NCI-H345 treated with DMSO at 0.1 percent for 48 hours (cell line): ENCODE results near the gene IFNL1.
"Not testable (repeated sequence)": the region's sequence is repeated elsewhere in the genome, so short reads cannot be mapped to it uniquely, and the experiment has no call there.

ENCODE experiments used
- DNase-seq: peaks from one replicate; lab custom pipeline; 2025; ENCODE audit not compliant: unreplicated experiment; lab: John Stamatoyannopoulos, UW

IFNL1 gene

DNA sequence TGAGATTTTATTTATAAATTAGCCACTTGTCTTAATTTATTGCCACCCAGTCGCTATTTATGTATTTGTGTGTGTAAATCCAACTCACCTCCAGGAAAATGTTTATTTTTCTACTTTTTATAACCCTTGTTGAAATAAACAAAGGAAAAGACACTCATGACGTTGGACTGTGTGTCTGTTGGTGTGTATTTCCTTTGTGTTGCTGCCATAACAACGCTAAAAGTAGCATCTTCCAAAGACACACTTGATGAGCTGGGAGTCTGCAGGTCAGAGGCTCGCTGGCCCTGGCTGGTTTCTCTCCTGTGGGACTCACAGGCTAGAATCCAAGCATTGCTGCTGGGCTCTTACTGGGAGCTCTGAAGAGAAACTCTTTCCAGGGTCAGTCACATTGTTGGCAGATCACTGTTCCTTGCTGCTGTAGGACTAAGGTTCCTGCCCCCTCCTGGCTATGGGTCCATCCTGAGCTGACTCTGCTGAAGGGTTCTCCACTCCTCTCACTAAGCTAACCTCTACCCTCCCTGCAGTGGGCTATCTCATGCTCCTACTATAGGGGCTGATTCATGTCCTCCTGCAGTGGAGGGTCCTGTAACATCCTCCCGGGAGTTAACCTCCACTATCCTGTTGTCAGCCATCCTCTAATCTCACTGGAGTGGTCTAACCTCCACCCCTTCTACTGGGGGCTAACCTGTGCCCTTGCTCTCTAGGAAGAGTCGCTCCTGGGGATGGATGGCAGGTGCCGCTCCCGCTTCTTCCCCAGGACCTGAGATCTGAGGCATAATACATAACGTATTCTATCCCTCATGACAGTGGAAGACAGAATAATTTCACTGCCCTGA lies 26.0 kb upstream of the IFNL1 start:
- DNase-seq, result no peak

DNA sequence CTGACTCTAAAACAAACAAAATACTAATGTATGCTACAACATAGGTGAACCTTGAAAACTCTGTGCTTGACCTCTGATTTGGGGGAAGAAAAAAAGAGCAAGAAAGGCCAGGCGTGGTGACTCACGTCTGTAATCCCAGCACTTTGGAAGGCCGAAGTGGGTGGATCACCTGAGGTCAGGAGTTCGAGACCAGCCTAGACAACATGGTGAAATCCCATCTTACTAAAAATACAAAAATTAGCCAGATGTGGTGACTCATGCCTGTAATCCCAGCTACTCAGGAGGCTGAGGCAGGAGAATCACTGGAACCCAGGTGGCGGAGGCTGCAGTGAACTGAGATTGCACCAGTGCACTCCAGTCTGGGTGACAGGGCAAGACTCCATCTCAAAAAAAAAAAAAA lies 22.3 kb upstream of the IFNL1 start:
- DNase-seq, result not testable (repeated sequence)

DNA sequence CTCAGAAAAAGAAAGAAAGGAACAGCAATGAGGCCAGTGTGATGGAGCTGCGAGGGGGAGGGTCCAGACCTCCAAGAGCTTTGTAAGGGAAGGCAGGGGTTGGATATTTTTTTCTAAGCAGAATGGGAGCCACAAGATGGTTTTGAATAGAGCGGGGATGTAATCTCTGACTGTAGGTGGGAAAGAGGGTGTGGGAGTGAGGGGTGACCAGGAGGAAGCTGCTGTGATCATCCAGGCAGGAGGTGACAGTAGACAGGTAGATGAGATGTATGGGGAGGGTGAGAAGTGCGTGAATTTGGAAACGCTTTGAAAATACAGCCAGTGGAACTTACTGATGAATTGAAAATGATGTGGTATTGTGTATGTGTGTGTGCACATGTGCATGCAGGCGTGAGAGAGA lies 20.6 kb upstream of the IFNL1 start:
- no peak for DNase-seq

DNA sequence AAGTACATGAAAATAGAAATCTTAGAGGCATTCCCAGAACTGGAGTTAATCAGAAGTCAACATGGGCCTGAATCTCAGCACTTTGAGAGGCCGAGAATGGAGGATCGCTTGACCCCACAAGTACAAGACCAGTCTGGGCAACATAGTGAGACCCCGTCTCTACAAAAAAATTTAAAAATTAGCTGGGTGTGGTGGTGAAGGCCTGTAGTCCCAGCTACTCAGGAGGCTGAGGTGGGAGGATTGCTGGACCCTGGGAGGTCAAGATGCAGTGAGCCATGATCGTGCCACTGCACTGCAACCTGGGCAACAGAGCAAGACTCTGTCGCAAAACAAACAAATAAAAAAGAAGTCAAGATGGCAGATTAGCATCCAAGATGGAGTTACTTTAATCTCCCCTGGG lies 19.5 kb upstream of the IFNL1 start:
- DNase-seq, result no peak

DNA sequence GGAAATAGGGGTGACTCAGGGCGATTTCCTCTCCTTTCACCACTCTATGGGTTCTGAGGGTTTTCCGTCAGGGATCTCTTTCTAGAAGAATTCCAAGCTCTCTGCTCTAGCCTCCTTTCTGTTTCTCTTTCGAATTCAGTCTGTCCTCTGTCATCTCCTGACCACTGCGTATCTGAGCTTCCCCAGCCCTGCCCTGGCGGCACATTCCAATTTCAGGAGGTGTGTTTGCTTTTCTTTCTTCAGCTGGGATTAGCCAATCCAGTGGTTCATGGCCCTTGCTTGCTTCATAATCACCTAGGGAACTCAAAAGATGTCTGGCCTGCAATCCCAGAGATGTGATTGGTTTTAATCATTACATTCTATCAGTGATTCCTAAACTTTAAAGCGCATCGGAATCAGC lies 18.6 kb upstream of the IFNL1 start:
- no peak for DNase-seq

DNA sequence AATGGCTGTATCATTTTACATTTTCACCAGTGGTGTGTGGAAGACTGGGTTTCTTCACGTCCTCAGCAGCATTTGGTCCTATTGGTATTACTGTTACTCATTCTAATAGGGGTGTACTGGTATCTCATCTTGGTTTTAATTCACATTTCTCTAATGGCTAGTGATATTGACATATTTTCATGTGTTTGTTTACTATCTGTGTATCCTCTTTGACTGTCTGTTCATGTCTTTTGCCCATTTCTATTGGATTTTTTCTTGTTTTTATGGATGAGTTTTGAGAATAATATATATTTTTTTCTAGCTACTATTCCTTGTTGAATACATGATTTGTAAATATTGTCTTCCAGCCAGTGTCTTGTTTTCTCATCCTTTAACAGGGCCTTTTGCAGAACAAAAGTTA lies 14.2 kb upstream of the IFNL1 start:
- DNase-seq, result no peak

DNA sequence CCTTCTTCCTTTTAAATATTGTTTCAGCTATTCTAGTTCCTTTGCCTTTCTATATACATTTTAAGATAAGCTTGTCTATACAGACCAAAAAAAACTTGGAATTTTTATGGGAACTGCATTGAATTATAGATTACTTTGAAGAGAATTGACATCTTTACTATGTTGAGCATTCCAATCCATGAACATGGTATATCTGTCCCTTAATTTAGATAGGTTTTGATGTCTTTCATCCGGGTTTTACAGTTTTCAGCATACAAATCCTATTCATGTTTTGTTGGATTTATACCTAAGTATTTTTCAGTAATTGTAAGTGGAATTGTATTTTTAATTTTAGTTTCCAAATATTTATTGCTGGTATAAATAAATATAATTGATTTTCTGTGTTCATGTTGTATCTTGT lies 12.2 kb upstream of the IFNL1 start:
- DNase-seq, result no peak

DNA sequence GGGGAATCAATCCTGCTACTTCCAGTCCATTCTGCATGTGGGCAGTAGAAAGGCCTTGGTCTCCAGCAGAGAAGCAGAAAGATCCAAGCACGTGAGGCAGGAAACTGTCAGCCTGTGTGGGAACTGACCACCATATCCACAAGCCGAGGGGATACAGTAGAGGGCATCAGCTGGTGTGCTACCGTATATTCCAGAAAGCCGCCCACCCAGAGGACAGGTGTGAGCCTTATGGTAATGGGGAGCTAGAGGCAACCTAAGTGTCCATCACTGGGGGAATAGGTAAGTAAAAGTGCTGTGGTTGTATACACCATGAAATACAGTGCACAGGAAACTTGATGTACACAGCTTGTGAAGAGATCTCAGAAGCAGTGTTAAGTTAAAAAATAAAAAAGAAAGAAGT lies 2.8 kb upstream of the IFNL1 start:
- DNase-seq, result no peak

DNA sequence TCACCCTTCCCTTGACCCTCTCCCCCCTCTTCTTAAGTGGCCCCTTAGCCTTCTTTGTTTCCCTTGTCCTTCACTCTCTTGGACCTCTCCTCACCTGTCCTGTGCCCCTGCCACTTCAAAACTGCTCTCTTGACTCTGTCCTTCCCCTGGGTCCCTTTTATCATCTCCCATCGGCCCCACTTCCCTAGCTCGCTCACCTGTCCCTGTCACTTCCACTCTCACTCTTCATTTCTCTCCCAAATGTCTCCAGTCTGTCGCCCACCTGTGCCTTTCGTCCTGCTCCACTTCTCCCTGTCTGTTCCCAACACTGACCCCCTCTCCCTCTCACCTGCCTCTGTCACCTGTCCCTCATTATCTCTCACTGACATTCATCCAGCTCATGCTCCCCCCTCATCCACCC lies 699 bp downstream of the IFNL1 start:
- no peak for DNase-seq

DNA sequence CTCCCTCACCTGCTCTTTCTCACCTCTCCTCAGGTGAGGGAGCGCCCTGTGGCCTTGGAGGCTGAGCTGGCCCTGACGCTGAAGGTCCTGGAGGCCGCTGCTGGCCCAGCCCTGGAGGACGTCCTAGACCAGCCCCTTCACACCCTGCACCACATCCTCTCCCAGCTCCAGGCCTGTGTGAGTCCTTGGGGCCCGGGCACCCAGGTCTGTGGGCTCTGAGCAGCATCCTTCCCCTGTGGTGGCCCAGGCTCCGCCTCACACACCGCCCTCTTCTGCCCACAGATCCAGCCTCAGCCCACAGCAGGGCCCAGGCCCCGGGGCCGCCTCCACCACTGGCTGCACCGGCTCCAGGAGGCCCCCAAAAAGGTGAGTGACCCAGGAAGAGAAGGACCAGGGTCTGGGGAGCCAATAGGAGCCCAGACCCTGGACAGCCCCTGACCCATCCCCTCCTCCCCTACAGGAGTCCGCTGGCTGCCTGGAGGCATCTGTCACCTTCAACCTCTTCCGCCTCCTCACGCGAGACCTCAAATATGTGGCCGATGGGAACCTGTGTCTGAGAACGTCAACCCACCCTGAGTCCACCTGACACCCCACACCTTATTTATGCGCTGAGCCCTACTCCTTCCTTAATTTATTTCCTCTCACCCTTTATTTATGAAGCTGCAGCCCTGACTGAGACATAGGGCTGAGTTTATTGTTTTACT lies 1.9 kb downstream of the IFNL1 start:
- DNase-seq, result no peak

DNA sequence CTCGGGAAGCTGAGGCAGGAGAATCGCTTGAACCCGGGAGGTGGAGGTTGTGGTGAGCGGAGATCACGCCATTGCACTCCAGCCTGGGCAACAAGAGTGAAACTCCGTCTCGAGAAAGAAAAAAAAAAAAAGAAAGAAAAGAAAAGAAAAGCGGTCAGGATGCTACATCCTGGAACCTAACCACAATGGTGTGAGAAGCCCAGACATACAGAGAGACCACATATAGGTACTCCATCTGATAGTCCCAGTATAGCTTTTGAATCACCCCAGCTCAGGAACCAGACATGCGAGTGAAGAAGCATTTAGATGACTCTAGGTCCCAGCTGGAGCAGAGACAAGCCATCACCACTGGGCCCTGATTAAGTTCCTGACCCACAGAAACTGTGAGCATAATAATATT lies 3.2 kb downstream of the IFNL1 start:
- DNase-seq, result no peak

DNA sequence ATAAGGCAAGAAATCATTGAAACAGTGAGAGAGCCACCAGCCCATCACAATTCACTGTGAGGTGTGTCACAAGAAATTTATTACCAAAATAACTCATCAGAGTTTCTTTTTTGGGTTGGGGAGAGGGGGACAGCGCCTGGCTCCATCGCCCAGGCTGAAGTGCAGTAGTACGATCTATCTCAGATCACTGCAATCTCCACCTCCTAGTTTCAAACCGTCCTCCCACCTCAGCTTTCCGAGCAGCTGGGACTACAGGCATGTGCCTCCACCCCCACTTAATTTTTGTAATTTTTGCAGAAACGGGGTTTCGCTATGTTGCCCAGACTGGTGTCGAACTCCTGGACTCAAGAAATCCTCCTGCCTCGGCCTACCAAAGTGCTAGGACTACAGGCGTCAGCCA lies 3.6 kb downstream of the IFNL1 start:
- DNase-seq, result no peak

DNA sequence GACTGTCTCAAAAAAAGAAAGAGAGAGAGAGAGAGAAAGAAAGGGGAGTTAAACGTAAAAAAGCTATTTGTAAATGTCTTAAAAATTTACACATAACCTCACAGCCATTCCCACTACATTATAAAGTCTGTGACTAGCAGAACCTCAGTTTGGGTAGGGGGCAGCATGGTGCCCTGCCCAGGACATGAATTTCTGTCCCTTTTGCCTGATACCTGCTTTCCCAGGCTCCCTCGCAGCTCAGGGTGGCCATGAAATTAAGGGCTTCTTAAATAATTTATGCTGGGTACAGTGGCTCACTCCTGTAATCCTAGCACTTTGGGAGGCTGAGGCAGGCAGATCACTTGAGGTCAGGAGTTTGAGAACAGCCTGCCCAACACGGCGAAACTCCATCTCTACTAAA lies 4.8 kb downstream of the IFNL1 start:
- no peak for DNase-seq

DNA sequence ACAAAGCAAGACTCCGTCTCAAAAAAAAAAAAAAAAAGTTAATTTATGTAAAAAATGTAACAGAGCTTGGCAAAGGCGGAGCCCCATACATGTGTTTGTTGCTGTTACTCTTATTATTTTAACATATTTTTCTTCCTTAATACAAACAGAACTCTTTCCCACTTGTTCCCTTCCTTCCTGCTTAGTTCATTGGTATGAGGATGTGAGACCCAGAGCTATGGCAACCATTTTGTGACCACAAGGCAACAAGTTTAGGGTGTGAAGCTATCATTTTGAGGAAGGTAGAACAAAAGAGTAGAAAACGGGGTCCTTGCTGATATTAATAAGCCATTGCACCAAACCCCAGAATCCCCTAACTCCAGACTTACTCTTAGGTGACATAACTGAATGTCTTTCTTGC lies 5.4 kb downstream of the IFNL1 start:
- no peak for DNase-seq

DNA sequence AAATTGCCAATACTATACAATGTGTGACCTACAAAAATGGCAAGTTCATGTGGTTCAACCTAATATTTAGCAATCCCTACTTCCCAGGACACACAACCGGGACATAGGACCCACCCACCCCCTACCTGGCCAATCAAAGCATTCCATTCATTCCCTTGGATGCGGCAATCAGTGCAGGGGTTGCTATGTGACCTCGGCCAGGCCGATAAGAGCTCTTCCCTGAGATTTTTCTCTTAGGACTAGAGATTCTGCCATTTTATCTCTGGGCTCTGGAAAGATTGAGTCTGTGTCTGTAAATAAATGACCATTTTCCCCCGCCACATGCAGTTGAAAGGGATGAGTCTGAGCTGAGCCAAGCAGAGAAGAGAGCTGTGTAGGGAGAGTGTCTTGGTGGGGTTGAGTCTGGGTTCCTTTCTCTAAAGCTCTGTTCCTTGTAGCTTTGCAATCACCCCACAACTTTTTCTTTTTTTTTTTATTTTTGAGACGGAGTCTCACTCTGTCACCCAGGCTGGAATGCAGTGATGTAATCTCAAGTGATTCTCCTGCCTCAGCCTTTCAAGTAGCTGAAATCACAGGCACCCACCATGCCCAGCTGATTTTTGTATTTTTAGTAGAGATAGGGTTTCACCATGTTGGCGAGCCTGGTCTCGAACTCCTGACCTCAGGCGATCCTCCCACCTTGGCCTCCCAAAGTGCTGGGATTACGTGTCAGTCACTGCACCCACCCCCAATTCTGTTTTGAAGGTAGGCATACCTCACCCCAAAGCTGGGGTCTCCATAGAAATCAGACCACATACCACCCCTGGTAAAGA lies 7.4 kb downstream of the IFNL1 start:
- DNase-seq, result no peak

DNA sequence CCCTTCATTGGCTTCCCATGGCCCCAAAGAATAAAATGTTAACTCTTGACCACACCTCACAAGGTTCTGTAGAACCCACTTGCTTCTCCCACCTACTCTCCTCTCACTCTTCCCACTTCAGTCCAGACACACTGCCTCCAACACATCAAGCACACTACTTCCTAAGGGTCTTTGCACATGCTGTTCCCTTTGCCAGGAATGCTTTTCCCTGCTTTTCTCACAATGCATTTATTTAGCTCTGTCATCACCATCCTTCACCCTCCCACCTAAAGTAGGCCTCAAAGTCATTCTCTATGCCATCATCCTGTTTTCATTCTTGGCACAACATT lies 7.9 kb downstream of the IFNL1 start:
- DNase-seq, result no peak

DNA sequence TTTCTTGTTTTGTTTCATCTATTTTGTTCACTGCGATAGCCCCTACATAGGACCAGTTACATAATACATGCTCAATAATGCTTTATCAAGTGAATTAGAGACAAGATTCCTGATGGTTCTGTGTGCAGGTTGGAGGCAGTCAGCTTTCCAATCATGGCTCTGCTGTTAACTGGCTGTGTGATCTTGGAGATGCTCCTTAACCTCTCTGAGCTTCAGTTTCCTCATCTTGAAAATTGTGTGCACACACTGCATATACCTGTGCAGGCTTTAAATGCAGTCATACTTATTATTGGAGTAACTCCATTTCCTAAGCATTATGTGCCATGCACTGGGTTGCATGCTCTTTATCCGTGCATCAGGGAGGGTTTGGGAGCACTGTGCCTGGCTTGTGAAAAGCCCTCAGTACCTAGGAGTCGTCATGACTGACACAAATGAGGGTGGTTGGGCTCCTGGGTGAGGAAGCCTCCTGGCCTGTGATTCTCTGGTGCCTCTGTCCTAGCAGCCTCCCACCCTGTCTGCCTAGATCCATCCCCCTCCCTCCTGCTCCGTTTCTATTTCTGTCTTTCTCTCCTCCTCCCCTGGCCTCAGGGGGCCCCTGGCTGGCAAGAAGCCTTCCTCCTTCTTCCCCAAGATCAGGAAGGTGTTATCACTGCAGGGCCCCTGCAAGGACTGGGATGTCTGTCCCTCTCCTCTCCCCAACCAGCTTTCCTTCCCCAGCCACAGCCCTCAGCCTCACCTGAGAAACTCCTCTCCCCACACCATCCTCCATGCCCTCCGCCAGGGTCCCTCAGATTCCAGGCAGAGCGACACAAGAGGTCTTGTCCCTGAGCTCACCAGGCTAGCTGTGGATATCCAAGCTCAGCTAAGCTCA lies 8.7 kb downstream of the IFNL1 start:
- DNase-seq, result no peak

DNA sequence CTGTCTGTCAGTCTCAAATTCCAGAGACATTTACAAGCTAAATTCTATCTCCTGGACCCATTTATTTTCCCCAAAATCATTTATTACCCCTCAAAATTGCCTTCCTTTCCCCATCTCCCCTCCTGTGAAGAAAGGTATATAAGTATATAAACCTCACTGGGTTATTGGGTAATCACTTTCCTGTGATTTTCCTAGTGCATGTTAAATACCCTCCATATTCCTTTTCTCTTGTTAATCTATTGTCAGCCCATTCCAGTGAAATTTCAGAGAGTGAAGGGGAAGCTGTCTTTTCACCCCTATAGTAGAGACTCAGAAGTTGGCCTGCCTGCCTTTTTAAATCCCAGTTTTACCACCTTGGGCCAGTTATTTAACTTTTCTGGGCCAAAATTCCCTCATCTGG lies 9.9 kb downstream of the IFNL1 start:
- no peak for DNase-seq

DNA sequence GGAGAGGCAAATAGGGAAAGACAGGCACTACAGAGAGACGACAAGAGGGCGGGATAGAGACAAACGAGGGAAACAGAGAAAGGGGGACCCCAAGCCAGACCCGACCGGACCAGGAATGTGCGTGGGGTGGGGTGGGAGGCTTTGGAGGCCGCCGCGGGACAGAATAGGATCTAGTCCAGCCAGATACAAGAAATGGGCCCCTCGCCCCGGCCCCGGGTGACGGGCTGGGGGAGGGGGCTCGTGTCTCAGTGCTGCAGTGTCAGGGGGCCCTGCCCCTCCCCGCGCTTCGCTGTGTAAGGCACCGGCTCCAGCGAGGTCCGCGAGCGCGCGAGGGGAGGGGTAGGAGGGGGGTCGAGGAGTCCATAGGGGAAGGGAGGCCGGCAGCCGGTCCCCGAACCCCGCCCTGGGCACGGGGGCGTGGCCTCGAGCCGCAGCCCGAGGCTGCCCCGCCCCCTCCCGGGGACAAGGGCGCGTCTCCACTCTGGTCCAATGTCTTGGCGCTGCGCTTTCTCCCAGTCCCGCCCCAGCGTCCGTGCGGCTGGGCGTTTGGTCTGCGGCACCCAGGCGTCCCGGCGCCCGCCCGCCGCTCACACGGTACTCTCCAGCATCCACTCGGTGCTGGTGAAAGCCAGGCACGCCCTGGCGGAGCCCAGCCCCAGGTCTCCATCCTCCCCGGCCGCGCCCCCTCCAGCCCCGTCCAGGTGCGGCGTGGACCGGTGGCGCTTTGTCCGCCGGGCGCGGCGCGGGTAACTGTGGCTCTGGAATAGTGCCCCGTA lies 11.0 kb downstream of the IFNL1 start:
- peak; percentile 65 for DNase-seq

DNA sequence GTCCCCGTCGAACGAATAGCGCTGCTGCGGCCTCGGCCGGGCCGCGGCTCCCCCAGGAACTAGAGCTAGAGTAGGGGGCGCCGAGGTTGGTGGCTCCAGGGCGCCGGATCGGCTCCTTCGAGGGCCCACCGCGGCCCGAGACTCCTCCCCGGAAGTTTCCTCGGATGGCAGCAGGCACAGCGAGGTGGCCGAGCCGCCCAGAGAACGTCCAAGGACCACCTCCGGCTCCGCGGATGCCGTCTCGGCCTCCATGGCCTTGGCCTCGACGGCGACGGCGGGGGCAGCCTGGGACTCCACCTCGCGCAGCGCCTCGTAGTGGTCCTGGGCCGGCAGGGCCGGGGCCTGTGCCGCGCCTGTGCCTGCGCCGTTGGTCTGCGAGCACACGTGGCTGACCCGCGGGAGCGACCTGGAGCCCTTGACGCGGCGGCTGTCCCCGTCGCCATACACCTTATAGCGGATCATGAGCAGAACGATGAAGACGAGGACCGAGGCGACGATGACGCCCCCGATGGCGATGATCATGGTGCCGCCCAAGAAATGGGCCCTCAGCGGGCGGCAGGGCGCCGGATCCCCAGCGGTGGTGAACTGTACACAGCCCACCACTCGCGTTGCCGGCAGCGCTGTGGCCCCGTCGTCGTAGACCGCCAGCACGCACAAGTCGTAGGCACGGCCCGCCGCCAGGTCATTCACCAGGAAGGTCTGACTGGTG lies 11.8 kb downstream of the IFNL1 start:
- no peak for DNase-seq
